Hepatocyte (in vitro differentiated cells): Measurements from ENCODE around the gene CSNK1D.

Source experiments
- CTCF ChIP-seq: fragments of 200-600 bp; sonication (generic); IDR thresholded peaks from 2 replicates; pipeline ENCODE4 v1.5.1; 2016; ENCODE audit warnings: antibody characterized with exemption, mild to moderate bottlenecking; ENCODE audit not compliant: poor library complexity
- EZH2 ChIP-seq: fragments of 200-600 bp; sonication (generic); IDR thresholded peaks from 2 replicates; pipeline ENCODE4 v1.6.1; 2016; ENCODE audit warnings: antibody characterized with exemption, mild to moderate bottlenecking, borderline replicate concordance
- EZH2phosphoT487 ChIP-seq: fragments of 200-600 bp; sonication (generic); IDR thresholded peaks from one replicate; pipeline ENCODE4 v1.6.1; 2018; ENCODE audit warnings: antibody characterized with exemption, mild to moderate bottlenecking, low read depth, moderate library complexity; ENCODE audit not compliant: unreplicated experiment, severe bottlenecking

GRCh38 chr17:82249896-82250581 lies 23.5 kb downstream of the CSNK1D start:
- no peak for TF ChIP-seq CTCF
- TF ChIP-seq EZH2 = no peak
- no peak for TF ChIP-seq EZH2phosphoT487
